HL-60/S4 treated with phorbol 12-myristate 13-acetate at 8.2 ng/mL for 4 days and 3 days (cell line): Measurements from ENCODE around the gene GRHPR.

Experiments
- in situ Hi-C: fragments of 300-500 bp; cut with MboI; formaldehyde crosslinking; loops from 2 replicates; pipeline ENCODE4 v1.15.0; 2022; ENCODE audit warnings: low sequenced_read_pairs

The GRHPR gene

GRCh38 chr9:37443566-37443965 lies 21.1 kb downstream of the GRHPR start:
- in situ Hi-C loops, result no loop called here

GRCh38 chr9:37444890-37445289 lies 22.4 kb downstream of the GRHPR start:
- in situ Hi-C loops, result no loop called here

- in situ Hi-C loops, result no loop called here
These were observed 23.3 kb downstream of the GRHPR start for GRCh38 chr9:37445832-37446231.

- in situ Hi-C loops, result no loop called here
These were observed 23.9 kb downstream of the GRHPR start for GRCh38 chr9:37446401-37446800.

- in situ Hi-C loops, result no loop called here
These were observed 24.6 kb downstream of the GRHPR start for GRCh38 chr9:37447111-37447510.

GRCh38 chr9:37449862-37450632 lies 27.6 kb downstream of the GRHPR start:
- in situ Hi-C loops, result loop anchor here (25.0 kb wide), 1 partner anchor 912 kb away; no protein-coding TSS in a partner anchor

- in situ Hi-C loops, result loop anchor here (25.0 kb wide), 1 partner anchor 911 kb away; no protein-coding TSS in a partner anchor
These were observed 29.1 kb downstream of the GRHPR start for GRCh38 chr9:37451628-37452027.

GRCh38 chr9:37452611-37453010 lies 30.1 kb downstream of the GRHPR start:
- in situ Hi-C loops, result loop anchor here (25.0 kb wide), 1 partner anchor 910 kb away; no protein-coding TSS in a partner anchor

- in situ Hi-C loops, result loop anchor here (25.0 kb wide), 1 partner anchor 908 kb away; no protein-coding TSS in a partner anchor
These were observed 31.3 kb downstream of the GRHPR start for GRCh38 chr9:37453827-37454226.

GRCh38 chr9:37454238-37454637 lies 31.7 kb downstream of the GRHPR start:
- in situ Hi-C loops, result loop anchor here (25.0 kb wide), 1 partner anchor 908 kb away; no protein-coding TSS in a partner anchor

GRCh38 chr9:37455884-37456647 lies 33.6 kb downstream of the GRHPR start:
- in situ Hi-C loops, result loop anchor here (25.0 kb wide), 1 partner anchor 906 kb away; no protein-coding TSS in a partner anchor

- in situ Hi-C loops, result loop anchor here (25.0 kb wide), 1 partner anchor 905 kb away; no protein-coding TSS in a partner anchor
These were observed 34.3 kb downstream of the GRHPR start for GRCh38 chr9:37456817-37457216.

- in situ Hi-C loops, result loop anchor here (25.0 kb wide), 1 partner anchor 898 kb away; no protein-coding TSS in a partner anchor
These were observed 41.5 kb downstream of the GRHPR start for GRCh38 chr9:37464006-37464405.

- in situ Hi-C loops, result loop anchor here (25.0 kb wide), 1 partner anchor 898 kb away; no protein-coding TSS in a partner anchor
These were observed 42.1 kb downstream of the GRHPR start for GRCh38 chr9:37464426-37465248.

GRCh38 chr9:37465249-37466036 lies 42.9 kb downstream of the GRHPR start, which contains the start of gene ZBTB5:
TSS of gene ZBTB5 (minus strand) at chr9:37465450. CDS start at chr9:37442551, 22,899 bp downstream.
- in situ Hi-C loops, result loop anchor here (25.0 kb wide), 1 partner anchor 897 kb away; no protein-coding TSS in a partner anchor

- in situ Hi-C loops, result loop anchor here (25.0 kb wide), 1 partner anchor 896 kb away; no protein-coding TSS in a partner anchor
These were observed 43.7 kb downstream of the GRHPR start for GRCh38 chr9:37466037-37466709.

- in situ Hi-C loops, result loop anchor here (25.0 kb wide), 1 partner anchor 895 kb away; no protein-coding TSS in a partner anchor
These were observed 45.0 kb downstream of the GRHPR start for GRCh38 chr9:37467530-37467929.

GRCh38 chr9:37468620-37469019 lies 46.1 kb downstream of the GRHPR start:
- in situ Hi-C loops, result loop anchor here (25.0 kb wide), 1 partner anchor 894 kb away; no protein-coding TSS in a partner anchor
